Adrenal gland (tissue), 12 donors: ENCODE results near the gene BARD1. TPM values are rescaled to one million over a fixed set of nuclear protein-coding genes. Genes with fewer than 3 reads are reported as not detected.

Experiments used
- polyA plus RNA-seq, 3 donors: library from polyadenylated mRNA; stranded (reverse); fragments of 200-250 nt in 2 of 3; fragments of 350-450 nt in 1 of 3; fragmentation: Illumina TruSeq in 1 of 3; extraction: RNeasy Lipid Tissue Mini Kit (QIAGEN cat#74804) in 1 of 3; gene quantifications; one replicate each; pipeline ENCODE4 v1.2.3, GENCODE V29; 2013 to 2014
- small RNA-seq, 2 donors: library from RNA; depleted of rRNA; stranded (forward); fragments of <200 nt; gene quantifications; one replicate each; pipeline ENCODE3, GENCODE V24; 2016
- total RNA-seq, 9 donors: library from RNA; depleted of rRNA in 4 of 9; stranded (reverse); fragments of >200 nt in 4 of 9; fragments of 120-200 nt in 1 of 9; fragmentation: NEBNext Ultra II Directional in 1 of 9; extraction: Animal tissue kit (Norgen Biotek cat#: 25700) in 1 of 9; gene quantifications; one replicate each; pipeline versions ENCODE4 v1.1.0 to v1.2.4, GENCODE V29; 2013 to 2023
- donor health status: healthy with polysubstance abuse.
- donor health status: Bipolar disorder and iron deficiency.
- donor health status: DM: yes; HTN: yes; CAD: no.
- donor health status: DM: no; HTN: no; CAD: no.
- donor health status: DM: no; HTN: no; CAD: no.
- donor health status: DM: yes; HTN: yes; CAD: no.

Gene BARD1
- total and polyA plus RNA-seq, 12 donors = 0.71 to 12.7 (median 3.9) TPM

Small RNA genes within 50 kb of the gene (small RNA-seq; reads per million reads assigned to genes)
- gene SNORA70I = 0 to 0.12 reads per million in 2 donors
